GM04503 (cell line): Measurements from ENCODE around the gene ALX4.

Source experiments
- DNase-seq: peaks from one replicate; pipeline ENCODE4 v3.0.0-alpha.2; 2012; ENCODE audit warnings: low read depth

ALX4 gene

GRCh38 chr11:44300844-44301563, 8.9 kb downstream of the ALX4 start:
- DNase-seq: no peak

GRCh38 chr11:44298862-44299261, 11.1 kb downstream of the ALX4 start:
- DNase-seq: no peak

- no peak for DNase-seq
Observed at GRCh38 chr11:44290208-44290607, 19.7 kb downstream of the ALX4 start.

- no peak for DNase-seq
Observed at GRCh38 chr11:44288133-44288526, 21.8 kb downstream of the ALX4 start.

DNA sequence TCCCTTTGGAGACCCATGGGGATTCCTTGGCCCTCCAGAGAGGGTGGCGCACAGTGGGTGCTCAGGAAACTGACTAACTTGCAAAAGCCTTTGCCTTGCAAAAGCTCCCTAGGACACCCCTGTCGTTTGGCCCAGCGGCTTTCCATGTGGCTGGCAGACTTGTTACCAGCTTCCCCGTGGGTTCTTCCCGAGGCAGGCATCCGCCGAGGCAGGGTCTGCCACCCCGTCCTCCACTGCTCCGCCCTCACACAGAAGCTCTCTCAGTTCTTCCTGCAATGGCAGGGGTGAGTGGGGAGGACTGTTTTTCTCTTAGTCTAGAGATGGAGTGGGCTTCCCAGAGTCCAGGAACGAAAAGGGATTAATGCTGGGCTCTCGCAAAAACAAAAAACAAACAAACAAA, 23.0 kb downstream of the ALX4 start:
- DNase-seq: no peak

GRCh38 chr11:44286268-44286880, 23.6 kb downstream of the ALX4 start:
- DNase-seq: no peak

DNA sequence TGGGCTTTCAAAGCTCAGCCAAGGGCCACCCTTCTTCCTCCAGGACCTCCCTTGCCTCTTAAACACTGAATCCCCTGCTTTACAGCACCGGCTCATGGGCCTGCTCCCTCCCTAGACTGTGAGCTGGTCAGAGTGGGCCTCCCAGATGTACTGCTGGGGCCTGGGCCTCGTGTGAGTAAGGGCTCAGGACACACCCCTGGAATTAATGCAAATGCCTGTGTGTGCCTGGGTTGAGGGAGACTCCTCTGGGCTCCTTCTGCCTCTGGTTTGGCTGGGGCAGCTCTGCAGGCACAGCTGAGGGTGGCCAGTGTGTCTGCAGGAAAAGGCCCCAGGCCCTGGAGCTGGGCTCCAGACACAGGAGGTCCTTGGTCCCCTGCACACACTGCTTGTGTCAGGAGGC, 24.2 kb downstream of the ALX4 start:
- no peak for DNase-seq

GRCh38 chr11:44282620-44283019, 27.3 kb downstream of the ALX4 start:
- DNase-seq: no peak

DNA sequence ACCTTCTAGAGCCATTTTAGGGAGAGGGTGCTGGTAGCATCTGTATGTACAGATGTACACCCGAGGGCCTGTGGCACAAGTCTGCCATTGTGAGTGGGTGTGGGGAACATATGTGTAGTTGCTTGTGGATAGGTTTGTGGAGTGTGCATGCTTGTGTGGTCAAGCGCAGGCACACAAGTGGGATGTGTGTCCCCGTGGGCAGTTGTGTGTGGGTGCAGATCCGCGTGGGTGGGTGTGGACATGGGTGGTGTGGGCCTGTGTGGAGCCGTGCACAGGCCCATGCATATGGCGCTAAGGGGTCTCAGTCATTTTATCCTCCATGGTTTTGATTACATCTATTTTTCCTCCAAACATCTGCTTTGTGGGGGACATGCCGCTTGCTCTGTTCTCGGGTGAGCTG, 28.8 kb downstream of the ALX4 start:
- DNase-seq: no peak

- DNase-seq: no peak
Observed at GRCh38 chr11:44280257-44280656, 29.7 kb downstream of the ALX4 start.

DNA sequence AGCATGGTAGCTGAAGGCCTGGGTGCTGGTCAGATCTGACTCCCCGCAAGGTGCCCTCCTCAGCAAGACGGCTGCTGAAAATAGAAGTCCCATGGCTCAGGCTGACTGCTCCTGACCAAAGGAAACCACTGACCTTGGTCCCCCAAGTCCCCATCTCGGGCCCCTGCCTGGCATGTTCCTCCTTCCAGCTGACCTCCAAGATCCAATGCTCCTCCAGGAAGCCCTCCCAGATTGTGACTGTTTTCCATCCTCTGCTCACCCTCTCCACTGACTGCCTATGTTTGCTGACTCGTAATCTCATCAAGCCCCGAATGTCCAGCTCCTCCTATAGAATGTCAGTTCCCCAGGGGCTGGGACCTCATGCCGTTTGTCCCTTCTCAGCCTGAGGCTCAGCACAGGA, 30.5 kb downstream of the ALX4 start:
- DNase-seq: no peak

GRCh38 chr11:44277196-44278090, 32.5 kb downstream of the ALX4 start:
- DNase-seq: no peak

DNA sequence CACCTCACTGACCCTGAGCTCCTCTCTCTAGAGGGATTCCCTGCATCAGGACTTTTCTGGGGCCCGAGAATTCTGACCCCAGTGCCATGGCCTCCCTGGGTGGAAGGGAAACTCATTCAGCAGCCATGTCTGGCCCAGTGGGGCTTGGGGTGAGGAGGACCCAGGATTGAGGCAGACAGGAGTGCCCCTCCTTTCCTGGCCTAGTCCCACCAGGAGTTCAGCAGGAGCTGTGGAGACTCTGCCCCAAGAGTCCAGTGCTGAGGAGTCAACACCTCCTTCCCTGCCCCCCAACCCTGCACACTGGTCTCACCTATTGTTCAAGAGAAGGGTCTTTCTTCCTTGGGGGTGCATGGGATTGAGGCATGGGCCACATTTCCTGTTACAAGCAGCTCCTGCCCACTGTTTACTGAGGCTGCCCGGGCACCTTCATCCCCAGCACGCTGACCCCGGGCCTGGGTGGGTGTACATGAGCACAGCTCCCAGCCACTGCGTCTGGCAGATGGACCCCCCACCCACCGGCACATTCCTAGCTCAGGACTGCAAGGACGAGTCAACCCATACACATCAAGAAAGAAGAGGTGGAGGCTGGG, 33.9 kb downstream of the ALX4 start:
- DNase-seq: no peak

GRCh38 chr11:44275241-44275640, 34.7 kb downstream of the ALX4 start:
- no peak for DNase-seq

GRCh38 chr11:44274404-44274803, 35.5 kb downstream of the ALX4 start:
- no peak for DNase-seq

GRCh38 chr11:44271286-44271685, 38.7 kb downstream of the ALX4 start:
- DNase-seq: no peak

GRCh38 chr11:44270403-44271273, 39.3 kb downstream of the ALX4 start:
- no peak for DNase-seq

DNA sequence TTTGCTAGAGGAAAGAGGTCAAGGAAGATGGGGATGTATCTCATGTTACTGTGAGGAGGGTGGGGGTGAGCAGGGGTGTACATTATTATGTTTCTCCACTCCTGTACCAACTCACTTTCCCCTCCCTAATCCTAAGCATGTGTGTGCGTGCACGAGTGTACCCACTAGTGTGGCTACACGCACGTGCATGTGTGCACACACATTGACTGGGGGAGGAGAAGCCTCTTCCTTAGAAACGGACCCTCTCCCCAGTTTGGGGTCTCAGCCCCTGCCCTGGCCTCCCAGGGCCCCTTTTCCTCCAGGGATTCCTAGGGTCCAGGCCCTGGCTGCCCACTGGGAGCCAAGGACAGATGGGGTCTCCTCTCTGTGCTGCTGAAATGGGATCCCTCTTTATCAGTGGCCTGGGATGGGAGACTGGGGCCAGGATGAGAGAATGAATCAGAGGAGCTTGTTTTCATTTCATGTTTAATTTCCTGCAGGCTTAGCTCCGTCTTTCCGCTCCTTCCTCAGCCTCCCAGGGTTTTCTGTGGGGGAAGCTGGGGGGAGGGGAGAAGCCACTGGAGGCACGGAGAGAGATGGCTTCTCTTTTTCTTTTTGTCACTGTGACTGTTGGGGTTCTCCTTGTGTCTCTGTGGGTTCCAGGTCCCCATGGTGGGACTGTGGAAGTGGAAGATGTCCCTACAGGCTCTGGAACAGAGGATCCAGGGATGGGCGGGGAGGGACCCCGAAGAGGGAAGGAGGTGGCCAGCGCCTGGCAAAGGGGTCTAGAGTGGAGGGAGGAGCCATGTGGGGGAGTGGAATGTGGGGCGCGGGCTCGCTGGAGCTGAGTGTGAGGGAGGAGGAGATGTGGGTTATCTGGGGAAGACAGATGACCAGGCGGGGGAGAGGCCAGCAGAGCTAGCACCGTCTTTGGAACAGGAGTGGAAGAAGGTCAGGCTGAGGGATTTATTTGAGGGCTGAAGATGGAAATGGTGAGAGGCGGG, 40.3 kb downstream of the ALX4 start:
- no peak for DNase-seq

DNA sequence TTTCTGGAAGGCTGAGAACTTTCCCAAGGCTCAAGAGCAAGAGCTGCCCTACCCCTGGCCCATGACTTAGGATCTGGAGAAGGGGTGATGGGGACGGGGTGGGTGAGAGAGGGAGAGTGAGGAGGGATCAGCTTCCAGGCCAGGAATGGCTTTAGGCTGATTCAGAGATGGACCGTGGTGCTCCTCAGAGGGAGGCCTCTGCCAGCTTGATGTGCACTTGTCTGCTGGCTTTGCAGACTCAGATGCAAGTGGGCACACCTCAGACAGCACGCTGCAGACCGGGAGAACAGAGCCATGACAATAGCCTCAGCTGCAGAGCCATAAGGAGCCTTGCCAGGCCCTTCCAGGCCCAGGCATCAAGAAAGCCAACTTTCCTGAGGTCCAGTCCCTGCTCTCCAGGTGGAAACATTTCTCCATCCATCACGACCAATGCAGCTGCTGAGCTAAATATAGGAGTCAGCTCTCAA, 41.3 kb downstream of the ALX4 start:
- DNase-seq: no peak
